Peyer's patch (tissue), 4 donors: Measurements from ENCODE around the gene GSC2.

ENCODE experiments used
- POLR2A ChIP-seq, 2 donors: fragments of 450-650 bp; IDR thresholded peaks; one replicate each; pipeline ENCODE4 v1.5.1; 2017; ENCODE audit warnings: antibody characterized with exemption in 2 of 2, mild to moderate bottlenecking in 2 of 2, moderate library complexity in 2 of 2
- TF ChIP-seq, protein P1 (sequence below), 6 experiments: fragments of 450-650 bp in 4 of 6; fragments of 200-600 bp in 2 of 6; sonication (generic) in 1 of 6; IDR thresholded peaks; one replicate each; pipeline ENCODE4 v1.5.1; 2017 to 2019; ENCODE audit warnings: antibody characterized with exemption in 6 of 6, mild to moderate bottlenecking in 3 of 6, moderate library complexity in 1 of 6

DNA sequence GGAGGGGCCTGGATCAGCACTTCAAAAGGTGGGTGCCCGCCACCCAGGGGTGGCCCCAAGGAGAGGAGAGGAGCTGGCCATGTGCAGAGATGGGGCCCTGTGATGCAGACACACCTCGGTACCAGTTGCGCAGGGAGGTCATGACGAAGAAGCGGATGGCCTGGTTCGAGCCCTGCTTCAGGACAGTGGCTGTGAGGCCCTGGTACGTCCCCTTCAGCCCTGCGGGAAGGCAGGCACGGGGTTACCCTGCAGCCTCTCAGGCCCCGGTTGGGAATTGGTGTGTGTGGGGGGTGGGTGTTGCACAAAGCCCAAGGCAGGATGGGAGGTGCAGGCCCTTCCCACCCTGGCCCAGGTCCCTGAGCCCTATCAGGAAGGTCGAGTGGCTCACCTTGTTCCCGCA, 26.6 kb upstream of the GSC2 start:
- TF ChIP-seq, protein P1, sequence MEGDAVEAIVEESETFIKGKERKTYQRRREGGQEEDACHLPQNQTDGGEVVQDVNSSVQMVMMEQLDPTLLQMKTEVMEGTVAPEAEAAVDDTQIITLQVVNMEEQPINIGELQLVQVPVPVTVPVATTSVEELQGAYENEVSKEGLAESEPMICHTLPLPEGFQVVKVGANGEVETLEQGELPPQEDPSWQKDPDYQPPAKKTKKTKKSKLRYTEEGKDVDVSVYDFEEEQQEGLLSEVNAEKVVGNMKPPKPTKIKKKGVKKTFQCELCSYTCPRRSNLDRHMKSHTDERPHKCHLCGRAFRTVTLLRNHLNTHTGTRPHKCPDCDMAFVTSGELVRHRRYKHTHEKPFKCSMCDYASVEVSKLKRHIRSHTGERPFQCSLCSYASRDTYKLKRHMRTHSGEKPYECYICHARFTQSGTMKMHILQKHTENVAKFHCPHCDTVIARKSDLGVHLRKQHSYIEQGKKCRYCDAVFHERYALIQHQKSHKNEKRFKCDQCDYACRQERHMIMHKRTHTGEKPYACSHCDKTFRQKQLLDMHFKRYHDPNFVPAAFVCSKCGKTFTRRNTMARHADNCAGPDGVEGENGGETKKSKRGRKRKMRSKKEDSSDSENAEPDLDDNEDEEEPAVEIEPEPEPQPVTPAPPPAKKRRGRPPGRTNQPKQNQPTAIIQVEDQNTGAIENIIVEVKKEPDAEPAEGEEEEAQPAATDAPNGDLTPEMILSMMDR (IDR thresholded peaks at IDR 0.05), result no peak
- peak in 1 of 2 donors; percentile 4 for TF ChIP-seq POLR2A (IDR thresholded peaks at IDR 0.05)
